CD14-positive monocyte (primary cell): ENCODE data around the gene COL2A1. TPM values are rescaled to one million over a fixed set of nuclear protein-coding genes. Genes with fewer than 3 reads are reported as not detected.

ENCODE experiments used
- DNase-seq, 3 donors: peaks; one replicate each; pipeline ENCODE4 v3.0.0-alpha.2; 2011 to 2022
- H2AFZ ChIP-seq: 2 replicates; pipeline ENCODE4 v1.6.0; 2012; ENCODE audit warnings: mild to moderate bottlenecking, low read depth, low read length, inconsistent platforms; ENCODE audit not compliant: insufficient read depth, poor library complexity, severe bottlenecking
- H3K27ac ChIP-seq, 2 donors: 1 replicate in 1 of 2; 2 replicates in 1 of 2; pipeline ENCODE4 v1.5.1; 2012 to 2013; ENCODE audit warnings: low read length in 2 of 2, control low read depth in 1 of 2, inconsistent platforms in 1 of 2, low read depth in 1 of 2, mild to moderate bottlenecking in 1 of 2
- H3K27me3 ChIP-seq, 2 donors: one replicate each; pipeline versions ENCODE4 v1.6.0 to v1.6.1; 2011 to 2013; ENCODE audit warnings: low read length in 2 of 2; ENCODE audit not compliant: control insufficient read depth in 2 of 2, insufficient read depth in 2 of 2
- H3K36me3 ChIP-seq, 2 donors: replicated peaks in 1 of 2; 1 replicate in 1 of 2; 2 replicates in 1 of 2; pipeline versions ENCODE4 v1.5.1 to v1.6.1; 2012 to 2013; ENCODE audit warnings: low read length in 2 of 2, control low read depth in 1 of 2, inconsistent platforms in 1 of 2, mild to moderate bottlenecking in 1 of 2; ENCODE audit not compliant: insufficient read depth in 2 of 2, control insufficient read depth in 1 of 2
- H3K4me1 ChIP-seq, 2 donors: 1 replicate in 1 of 2; 2 replicates in 1 of 2; pipeline versions ENCODE4 v1.5.1 to v1.6.1; 2012 to 2013; ENCODE audit warnings: low read length in 2 of 2, control low read depth in 1 of 2, inconsistent platforms in 1 of 2, mild to moderate bottlenecking in 1 of 2, moderate library complexity in 1 of 2; ENCODE audit not compliant: insufficient read depth in 2 of 2, control insufficient read depth in 1 of 2
- H3K4me2 ChIP-seq: replicated peaks from 2 replicates; pipeline ENCODE3; 2012; ENCODE audit warnings: low read length, moderate library complexity, mild to moderate bottlenecking; ENCODE audit not compliant: poor library complexity, severe bottlenecking; ENCODE audit errors: extremely low read depth
- H3K4me3 ChIP-seq, 3 experiments: fragments of 200-600 bp in 1 of 3; sonication (generic) in 1 of 3; replicated peaks in 1 of 3; 1 replicate in 2 of 3; 2 replicates in 1 of 3; pipeline ENCODE4 v1.5.1; 2011 to 2013; ENCODE audit warnings: low read length in 3 of 3, mild to moderate bottlenecking in 3 of 3, control low read depth in 2 of 3, low read depth in 2 of 3, inconsistent platforms in 1 of 3, moderate library complexity in 1 of 3
- H3K79me2 ChIP-seq: 2 replicates; pipeline ENCODE4 v1.6.0; 2012; ENCODE audit warnings: mild to moderate bottlenecking, control low read depth, inconsistent platforms, low read length, moderate library complexity; ENCODE audit not compliant: insufficient read depth
- H3K9ac ChIP-seq: 2 replicates; pipeline ENCODE4 v1.6.0; 2017; ENCODE audit warnings: low read length, mild to moderate bottlenecking; ENCODE audit not compliant: insufficient read depth, poor library complexity, severe bottlenecking
- H3K9me3 ChIP-seq, 2 donors: replicated peaks in 1 of 2; 1 replicate in 1 of 2; 2 replicates in 1 of 2; pipeline versions ENCODE4 v1.5.1 to v1.6.1; 2012 to 2013; ENCODE audit warnings: low read length in 2 of 2, control low read depth in 1 of 2; ENCODE audit not compliant: control insufficient read depth in 1 of 2, insufficient read depth in 1 of 2
- H4K20me1 ChIP-seq: 2 replicates; pipeline ENCODE4 v1.6.0; 2012; ENCODE audit warnings: mild to moderate bottlenecking, low read length, control low read depth, moderate library complexity; ENCODE audit not compliant: insufficient read depth
- H3K27ac Mint-ChIP-seq, 7 donors: one replicate each; pipeline ENCODE4 v1.8.0; 2020; ENCODE audit warnings: mild to moderate bottlenecking in 7 of 7, mixed read lengths in 7 of 7, moderate library complexity in 6 of 7, inconsistent platforms in 2 of 7
- H3K27me3 Mint-ChIP-seq, 3 donors: one replicate each; pipeline ENCODE4 v1.8.0; 2021 to 2022; ENCODE audit warnings: low read depth in 3 of 3, mild to moderate bottlenecking in 3 of 3, mixed read lengths in 3 of 3, moderate library complexity in 3 of 3, inconsistent platforms in 1 of 3
- H3K36me3 Mint-ChIP-seq, 2 donors: one replicate each; pipeline ENCODE4 v1.8.0; 2020; ENCODE audit warnings: mixed read lengths in 2 of 2, inconsistent platforms in 1 of 2, mild to moderate bottlenecking in 1 of 2
- H3K4me1 Mint-ChIP-seq: one replicate; pipeline ENCODE4 v1.8.0; 2020; ENCODE audit warnings: mild to moderate bottlenecking, mixed read lengths
- H3K4me3 Mint-ChIP-seq, 2 donors: one replicate each; pipeline ENCODE4 v1.8.0; 2020; ENCODE audit warnings: mild to moderate bottlenecking in 2 of 2, mixed read lengths in 2 of 2, moderate library complexity in 1 of 2
- H3K9me3 Mint-ChIP-seq, 7 donors: one replicate each; pipeline ENCODE4 v1.8.0; 2020 to 2022; ENCODE audit warnings: mixed read lengths in 7 of 7, mild to moderate bottlenecking in 6 of 7, moderate library complexity in 6 of 7, inconsistent platforms in 2 of 7
- CTCF ChIP-seq: fragments of 200-600 bp; IDR thresholded peaks from one replicate; pipeline ENCODE4 v1.8.0; 2022; ENCODE audit warnings: antibody characterized with exemption, mild to moderate bottlenecking
- WGBS: methylation state at CpG from one replicate; pipeline ENCODE4 v1.1.5; 2013; ENCODE audit warnings: missing lambda C conversion rate; ENCODE audit not compliant: insufficient coverage; 5-methylcytosine and 5-hydroxymethylcytosine counted together
- intact Hi-C, 2 donors: fragments of 100-400 bp; cut with micrococcal nuclease; formaldehyde crosslinking; loops; one replicate each; pipeline versions ENCODE4 v1.15.0 to v1.15.1; 2023
- polyA plus RNA-seq, 3 donors: library from polyadenylated mRNA; depleted of rRNA in 1 of 3; unstranded in 2 of 3; stranded (reverse) in 1 of 3; fragments of 300-500 nt in 2 of 3; fragments of >200 nt in 1 of 3; fragmentation: Illumina TruSeq in 2 of 3; gene quantifications; 1 replicate in 2 of 3; 2 replicates in 1 of 3; pipeline ENCODE4 v1.2.3, GENCODE V29; 2012 to 2021

COL2A1 gene
- polyA plus RNA-seq, 3 donors, result not detected

- Histone ChIP-seq H3K9me3 (no peaks in the 10 kb centered on the region), H3K9ac (no peak overlapping the region), H4K20me1 (no peaks in the 10 kb centered on the region), H3K27me3 (peaks cover 3 to 7% of the 10 kb centered on the region in 2 donors), H3K4me3 (no peak overlapping the region), H3K4me1 (no peaks in the 10 kb centered on the region), H3K4me2 (no peak overlapping the region), H2AFZ (no peak overlapping the region), H3K36me3 (no peaks in the 10 kb centered on the region), H3K79me2 (no peaks in the 10 kb centered on the region), H3K27ac (no peak overlapping the region)
- H3K27me3 Mint-ChIP-seq, result peaks cover 9 to 24% (median 20%) of the 10 kb centered on the region in 3 donors
- H3K4me3 Mint-ChIP-seq, result no peak overlapping the region
- no peaks in the 10 kb centered on the region for H3K36me3 Mint-ChIP-seq
- 87% methylated on average over 7 of the region's 8 CpGs for WGBS
- H3K27ac Mint-ChIP-seq, result no peak overlapping the region
- no peak for TF ChIP-seq CTCF
- H3K4me1 Mint-ChIP-seq, result no peaks in the 10 kb centered on the region
- no peaks in the 10 kb centered on the region for H3K9me3 Mint-ChIP-seq
- no peak for DNase-seq
- intact Hi-C loops, result no loop called here
Observed at GRCh38 chr12:48016373-48017020, 12.2 kb upstream of the COL2A1 start.

GRCh38 chr12:48015954-48016353, 11.7 kb upstream of the COL2A1 start:
- Histone ChIP-seq H3K36me3 (no peaks in the 10 kb centered on the region), H3K9ac (no peak overlapping the region), H2AFZ (no peak overlapping the region), H3K4me1 (no peaks in the 10 kb centered on the region), H3K9me3 (no peaks in the 10 kb centered on the region), H3K27ac (no peak overlapping the region), H4K20me1 (no peaks in the 10 kb centered on the region), H3K4me2 (no peak overlapping the region), H3K27me3 (peaks cover 3 to 7% of the 10 kb centered on the region in 2 donors), H3K4me3 (no peak overlapping the region), H3K79me2 (no peaks in the 10 kb centered on the region)
- DNase-seq, result no peak
- no peaks in the 10 kb centered on the region for H3K4me1 Mint-ChIP-seq
- 100% methylated on average over 1 of the region's 7 CpGs for WGBS
- intact Hi-C loops, result no loop called here
- TF ChIP-seq CTCF, result no peak
- H3K27me3 Mint-ChIP-seq, result peaks cover 11 to 23% (median 20%) of the 10 kb centered on the region in 3 donors
- H3K27ac Mint-ChIP-seq, result no peak overlapping the region
- no peak overlapping the region for H3K4me3 Mint-ChIP-seq
- H3K36me3 Mint-ChIP-seq, result no peaks in the 10 kb centered on the region
- H3K9me3 Mint-ChIP-seq, result no peaks in the 10 kb centered on the region
